Endothelial cell of umbilical vein (primary cell): Measurements from ENCODE around the gene RFC2. TPM values are rescaled to one million over a fixed set of nuclear protein-coding genes. Genes with fewer than 3 reads are reported as not detected.
A peak's percentile ranks its signal among the peaks of the same experiment; 100 is the strongest.

Experiments
- BruUV-seq: library from RNA; stranded (reverse); fragments of 400-500 nt; replicated peaks from 2 replicates; lab custom pipeline; 2021; lab: Mats Ljungman, UMichigan
- CTCF ChIA-PET: fragments of 300-600, 350-600 bp; sonication (Branson Sonifier 250); formaldehyde crosslinking; loops from one replicate; lab custom pipeline; 2021; ENCODE audit warnings: antibody characterized with exemption, inconsistent platforms; lab: Charles Lee
- POLR2A ChIA-PET: fragments of 300-600, 350-600 bp; sonication (Branson Sonifier 250); formaldehyde crosslinking; loops from one replicate; lab custom pipeline; 2021; ENCODE audit warnings: antibody characterized with exemption, inconsistent platforms; lab: Charles Lee
- DNase-seq: peaks from one replicate; pipeline ENCODE4 v3.0.0-alpha.2; 2011; ENCODE audit warnings: low read depth, low spot score
- FAIRE-seq: peaks from 2 replicates; lab custom pipeline; 2011; peaks lifted over from hg19 to GRCh38; lab: Jason Lieb, UNC
- H2AFZ ChIP-seq: 2 replicates; pipeline ENCODE4 v1.6.0; 2012; ENCODE audit warnings: low read depth, low read length, control low read depth, inconsistent platforms
- H3K27ac ChIP-seq: 2 replicates; pipeline ENCODE4 v1.5.1; 2011; ENCODE audit warnings: low read depth, mild to moderate bottlenecking, control low read depth, low read length, moderate library complexity; ENCODE audit not compliant: insufficient read depth
- H3K27me3 ChIP-seq, 2 experiments: 2 replicates each; pipeline versions ENCODE4 v1.6.0 to v1.6.1; 2011; ENCODE audit warnings: low read length in 2 of 2, mixed read lengths in 1 of 2; ENCODE audit not compliant: control insufficient read depth in 2 of 2, insufficient read depth in 2 of 2
- H3K36me3 ChIP-seq, 2 experiments: 2 replicates in 1 of 2; 3 replicates in 1 of 2; pipeline ENCODE4 v1.5.1; 2011; ENCODE audit warnings: low read length in 2 of 2, mild to moderate bottlenecking in 1 of 2, moderate library complexity in 1 of 2; ENCODE audit not compliant: control insufficient read depth in 2 of 2, insufficient read depth in 2 of 2; ENCODE audit errors: extremely low read depth in 1 of 2
- H3K4me1 ChIP-seq: 3 replicates; pipeline ENCODE4 v1.5.1; 2011; ENCODE audit warnings: mild to moderate bottlenecking, low read length; ENCODE audit not compliant: control insufficient read depth, insufficient read depth; ENCODE audit errors: extremely low read depth
- H3K4me2 ChIP-seq: 2 replicates; pipeline ENCODE4 v1.6.1; 2011; ENCODE audit warnings: low read length, control low read depth, mixed read lengths; ENCODE audit not compliant: insufficient read depth
- H3K4me3 ChIP-seq, 3 experiments: fragments of 200-600 bp in 1 of 3; sonication (generic), shearing (Covaris generic) in 1 of 3; replicated peaks in 1 of 3; 2 replicates each; pipeline ENCODE4 v1.5.1; 2011 to 2016; ENCODE audit warnings: control low read depth in 3 of 3, low read length in 3 of 3, mild to moderate bottlenecking in 2 of 3, inconsistent platforms in 1 of 3, low read depth in 1 of 3, moderate library complexity in 1 of 3; ENCODE audit not compliant: insufficient read depth in 1 of 3
- H3K79me2 ChIP-seq: 2 replicates; pipeline ENCODE4 v1.6.0; 2012; ENCODE audit warnings: low read length, inconsistent platforms; ENCODE audit not compliant: control insufficient read depth, insufficient read depth
- H3K9ac ChIP-seq: replicated peaks from 2 replicates; pipeline ENCODE3; 2011; ENCODE audit warnings: low read length, control low read depth; ENCODE audit not compliant: insufficient read depth; ENCODE audit errors: extremely low read depth
- H3K9me1 ChIP-seq: replicated peaks from 3 replicates; pipeline ENCODE4 v1.6.0; 2011; ENCODE audit warnings: mild to moderate bottlenecking, low read length; ENCODE audit not compliant: control insufficient read depth, insufficient read depth; ENCODE audit errors: extremely low read depth
- H3K9me3 ChIP-seq: replicated peaks from 2 replicates; pipeline ENCODE4 v1.5.1; 2012; ENCODE audit warnings: low read length, inconsistent platforms; ENCODE audit not compliant: control insufficient read depth, insufficient read depth
- H4K20me1 ChIP-seq: replicated peaks from 2 replicates; pipeline ENCODE3; 2011; ENCODE audit warnings: mild to moderate bottlenecking, low read length; ENCODE audit not compliant: control insufficient read depth, insufficient read depth; ENCODE audit errors: extremely low read depth
- FOS ChIP-seq: IDR thresholded peaks from 2 replicates; pipeline ENCODE4 v1.6.1; 2011; ENCODE audit warnings: mild to moderate bottlenecking, low read length, moderate library complexity, borderline replicate concordance; ENCODE audit not compliant: insufficient read depth
- GATA2 ChIP-seq: IDR thresholded peaks from 2 replicates; pipeline ENCODE4 v1.7.0; 2011; ENCODE audit warnings: low read depth, mild to moderate bottlenecking, moderate library complexity, mixed read lengths, low read length; ENCODE audit not compliant: insufficient read length, insufficient read depth
- JUN ChIP-seq: IDR thresholded peaks from 2 replicates; pipeline ENCODE4 v1.6.1; 2011; ENCODE audit warnings: borderline replicate concordance, low read depth; ENCODE audit not compliant: insufficient read length, insufficient read depth
- MYC ChIP-seq: IDR thresholded peaks from one replicate; pipeline ENCODE4 v1.6.1; 2011; ENCODE audit warnings: mild to moderate bottlenecking, low read depth, low read length
- POLR2AphosphoS5 ChIP-seq: IDR thresholded peaks from 2 replicates; pipeline ENCODE4 v1.6.1; 2012; ENCODE audit warnings: low read depth, mild to moderate bottlenecking, control low read depth, low read length, moderate library complexity; ENCODE audit not compliant: insufficient read depth
- dilution Hi-C: fragments of 300-500 bp; cut with MboI; formaldehyde crosslinking; loops from one replicate; pipeline ENCODE4 v1.15.0; 2019; ENCODE audit warnings: low sequenced_read_pairs; ENCODE audit not compliant: extremely low pct_ligation_motif_present
- intact Hi-C: fragments of 100-400 bp; cut with micrococcal nuclease; formaldehyde crosslinking; loops from one replicate; pipeline ENCODE4 v1.10.0; 2022
- polyA plus RNA-seq, 4 experiments: library from polyadenylated mRNA; depleted of rRNA in 3 of 4; stranded (reverse) in 3 of 4; unstranded in 1 of 4; fragments of >200 nt; gene quantifications; 2 replicates each; pipeline versions ENCODE4 v1.2.1 to v1.2.3, GENCODE V29; 2011 to 2012; ENCODE audit warnings: missing spikeins in 1 of 4
- total RNA-seq: library from RNA; stranded (reverse); gene quantifications from 2 replicates; pipeline ENCODE4 v1.2.3, GENCODE V29; 2021
- TF ChIP-seq, protein P1 (sequence below): IDR thresholded peaks from 2 replicates; pipeline ENCODE4 v1.6.1; 2011; ENCODE audit not compliant: insufficient read depth, insufficient read length
- TF ChIP-seq, protein P2 (sequence below), 2 donors: IDR thresholded peaks; 1 replicate in 1 of 2; 2 replicates in 1 of 2; pipeline ENCODE4 v1.5.1; 2011; ENCODE audit warnings: low read length in 2 of 2, mild to moderate bottlenecking in 2 of 2, moderate library complexity in 2 of 2, control low read depth in 1 of 2, inconsistent platforms in 1 of 2, low read depth in 1 of 2; ENCODE audit not compliant: insufficient read depth in 1 of 2; ENCODE audit errors: extremely low read depth in 1 of 2

The RFC2 gene
- total and polyA plus RNA-seq, 2 donors (not counting 3 experiments of a cell fraction or from before 2014, with no cell fraction given) = 24.4 to 44.3 TPM

DNA sequence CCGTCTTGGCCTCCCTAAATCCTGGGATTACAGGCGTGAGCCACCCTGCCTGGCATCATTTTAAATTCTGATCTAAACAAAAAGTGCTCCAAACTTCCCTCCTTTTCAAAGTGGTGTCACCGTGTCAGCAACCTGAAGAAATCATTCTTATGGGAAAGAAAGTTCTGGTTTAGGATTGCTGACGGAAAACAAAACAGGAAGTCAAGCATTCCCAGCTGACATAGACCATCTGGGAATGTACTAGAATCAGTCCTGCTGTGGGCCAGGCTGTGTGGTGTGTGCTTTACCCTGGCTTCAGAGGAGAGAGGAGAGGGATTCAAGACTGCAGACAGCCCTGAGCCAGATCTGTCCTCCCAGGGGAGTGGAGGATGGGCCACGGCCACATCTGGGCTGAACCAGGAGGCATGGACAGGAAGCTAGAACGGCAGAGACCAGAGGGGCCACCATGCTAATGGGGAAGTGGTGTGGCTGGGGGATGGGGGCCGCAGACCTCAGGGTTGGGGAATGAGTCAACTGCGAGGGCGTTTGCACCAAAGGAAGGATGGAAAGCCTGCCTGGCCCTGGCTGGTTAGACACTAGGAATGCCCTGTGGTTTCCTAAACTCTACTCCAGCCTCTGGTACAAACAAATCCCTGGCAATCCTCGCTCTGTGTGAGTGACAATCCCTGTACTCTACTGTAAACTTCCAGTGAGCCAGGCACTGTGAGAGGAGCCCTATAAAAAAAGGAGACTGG is 18.3 kb upstream of the RFC2 start:
- ChIA-PET POLR2A (no interaction called here), CTCF (interaction anchor here (3.6 kb wide), 1 partner anchor 15 kb away, joined by 22 read pairs; the partner anchor contains the start of gene CLIP2)
- peak; percentile 94 for FAIRE-seq

More for the DNA sequence above, 18.3 kb upstream of the RFC2 start:
- peak; percentile 90 for DNase-seq
- no peaks in the 10 kb centered on the region for H3K27me3 ChIP-seq
- TSS peak; percentile 81 for BruUV-seq
- H3K79me2 ChIP-seq = no peaks in the 10 kb centered on the region
- intact Hi-C loops (loop anchor here (1.0 to 10.0 kb wide), 4 partner anchors 8 to 178 kb away; partner anchors contain the start of gene RFC2), dilution Hi-C loops (no loop called here)
- no peaks in the 10 kb centered on the region for H3K9me1 ChIP-seq
- H3K4me1 ChIP-seq = peaks cover 16% of the 10 kb centered on the region
- H3K9ac ChIP-seq = peak overlapping the region; percentile 28
- H4K20me1 ChIP-seq = no peaks in the 10 kb centered on the region
- peak overlapping the region; percentile 12 for H3K4me2 ChIP-seq
- H2AFZ ChIP-seq = peak overlapping the region; percentile 16
- no peaks in the 10 kb centered on the region for H3K36me3 ChIP-seq
- no peaks in the 10 kb centered on the region for H3K9me3 ChIP-seq
- no peak overlapping the region for H3K4me3 ChIP-seq
- peak; percentile 64 for TF ChIP-seq POLR2AphosphoS5
- TF ChIP-seq, protein P1, sequence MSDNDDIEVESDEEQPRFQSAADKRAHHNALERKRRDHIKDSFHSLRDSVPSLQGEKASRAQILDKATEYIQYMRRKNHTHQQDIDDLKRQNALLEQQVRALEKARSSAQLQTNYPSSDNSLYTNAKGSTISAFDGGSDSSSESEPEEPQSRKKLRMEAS = no peak
- TF ChIP-seq JUN = peak; percentile 15
- peak; percentile 94 for TF ChIP-seq FOS
- TF ChIP-seq, protein P2, sequence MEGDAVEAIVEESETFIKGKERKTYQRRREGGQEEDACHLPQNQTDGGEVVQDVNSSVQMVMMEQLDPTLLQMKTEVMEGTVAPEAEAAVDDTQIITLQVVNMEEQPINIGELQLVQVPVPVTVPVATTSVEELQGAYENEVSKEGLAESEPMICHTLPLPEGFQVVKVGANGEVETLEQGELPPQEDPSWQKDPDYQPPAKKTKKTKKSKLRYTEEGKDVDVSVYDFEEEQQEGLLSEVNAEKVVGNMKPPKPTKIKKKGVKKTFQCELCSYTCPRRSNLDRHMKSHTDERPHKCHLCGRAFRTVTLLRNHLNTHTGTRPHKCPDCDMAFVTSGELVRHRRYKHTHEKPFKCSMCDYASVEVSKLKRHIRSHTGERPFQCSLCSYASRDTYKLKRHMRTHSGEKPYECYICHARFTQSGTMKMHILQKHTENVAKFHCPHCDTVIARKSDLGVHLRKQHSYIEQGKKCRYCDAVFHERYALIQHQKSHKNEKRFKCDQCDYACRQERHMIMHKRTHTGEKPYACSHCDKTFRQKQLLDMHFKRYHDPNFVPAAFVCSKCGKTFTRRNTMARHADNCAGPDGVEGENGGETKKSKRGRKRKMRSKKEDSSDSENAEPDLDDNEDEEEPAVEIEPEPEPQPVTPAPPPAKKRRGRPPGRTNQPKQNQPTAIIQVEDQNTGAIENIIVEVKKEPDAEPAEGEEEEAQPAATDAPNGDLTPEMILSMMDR (IDR thresholded peaks at IDR 0.05; ENCODE audit: extremely low read depth in 1 of 2, insufficient read depth in 1 of 2, low read depth in 1 of 2, low read length in 2 of 2) = no peak
- no peak for TF ChIP-seq GATA2
- TF ChIP-seq MYC = peak; percentile 1
- H3K27ac ChIP-seq = peak overlapping the region; percentile 88
